Stomach smooth muscle (tissue), 2 donors: ENCODE results near the gene PXK.

Experiments used
- H3K27ac ChIP-seq: one replicate; pipeline ENCODE4 v1.7.0; 2013; ENCODE audit warnings: mild to moderate bottlenecking, low read length, inconsistent platforms
- H3K27me3 ChIP-seq, 2 donors: one replicate each; pipeline ENCODE4 v1.7.0; 2013; ENCODE audit warnings: low read length in 2 of 2; ENCODE audit not compliant: insufficient read depth in 2 of 2, control insufficient read depth in 1 of 2
- H3K36me3 ChIP-seq, 2 donors: one replicate each; pipeline ENCODE4 v1.7.0; 2013; ENCODE audit warnings: low read length in 2 of 2; ENCODE audit not compliant: control insufficient read depth in 2 of 2, insufficient read depth in 2 of 2
- H3K4me1 ChIP-seq: one replicate; pipeline ENCODE4 v1.7.0; 2013; ENCODE audit warnings: low read length; ENCODE audit not compliant: control insufficient read depth, insufficient read depth
- H3K4me3 ChIP-seq, 2 donors: one replicate each; pipeline ENCODE4 v1.7.0; 2013; ENCODE audit warnings: low read length in 2 of 2
- H3K9ac ChIP-seq, 2 donors: one replicate each; pipeline ENCODE4 v1.7.0; 2013; ENCODE audit warnings: low read length in 2 of 2, mild to moderate bottlenecking in 1 of 2
- H3K9me3 ChIP-seq, 2 donors: one replicate each; pipeline ENCODE4 v1.7.0; 2013; ENCODE audit warnings: low read length in 2 of 2; ENCODE audit not compliant: control insufficient read depth in 2 of 2
- donor health status: healthy.
- donor health status: Pancreatic carcinoma.

The PXK gene

DNA sequence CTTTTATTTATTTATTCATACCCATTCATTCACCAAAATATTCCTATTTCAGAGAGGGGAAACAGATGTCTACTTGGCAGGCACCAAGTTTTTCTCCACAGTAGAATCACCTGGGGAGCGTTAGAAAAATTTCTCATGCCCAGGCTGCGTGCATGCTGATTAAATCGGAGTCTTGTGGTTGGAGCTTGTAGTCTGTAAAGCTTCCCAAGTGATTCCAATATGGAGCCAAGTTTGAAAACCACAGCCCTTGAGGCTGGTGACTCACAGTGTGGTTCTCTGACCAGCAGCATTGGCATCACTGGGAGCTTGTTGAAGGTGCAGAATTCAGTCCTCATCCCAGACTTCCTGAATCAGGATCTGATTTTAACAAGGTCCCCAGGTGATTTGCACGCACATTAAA, 51.2 kb downstream of the PXK start:
- H3K9ac ChIP-seq: peak overlapping the region in 1 of 2 donors; percentile 13
- no peak overlapping the region for H3K4me3 ChIP-seq
- H3K36me3 ChIP-seq: peaks cover 0 to 2% of the 10 kb centered on the region in 2 donors
- no peaks in the 10 kb centered on the region for H3K27me3 ChIP-seq
- peaks cover 31% of the 10 kb centered on the region for H3K4me1 ChIP-seq
- peak overlapping the region; percentile 3 for H3K27ac ChIP-seq
- H3K9me3 ChIP-seq: no peaks in the 10 kb centered on the region

DNA sequence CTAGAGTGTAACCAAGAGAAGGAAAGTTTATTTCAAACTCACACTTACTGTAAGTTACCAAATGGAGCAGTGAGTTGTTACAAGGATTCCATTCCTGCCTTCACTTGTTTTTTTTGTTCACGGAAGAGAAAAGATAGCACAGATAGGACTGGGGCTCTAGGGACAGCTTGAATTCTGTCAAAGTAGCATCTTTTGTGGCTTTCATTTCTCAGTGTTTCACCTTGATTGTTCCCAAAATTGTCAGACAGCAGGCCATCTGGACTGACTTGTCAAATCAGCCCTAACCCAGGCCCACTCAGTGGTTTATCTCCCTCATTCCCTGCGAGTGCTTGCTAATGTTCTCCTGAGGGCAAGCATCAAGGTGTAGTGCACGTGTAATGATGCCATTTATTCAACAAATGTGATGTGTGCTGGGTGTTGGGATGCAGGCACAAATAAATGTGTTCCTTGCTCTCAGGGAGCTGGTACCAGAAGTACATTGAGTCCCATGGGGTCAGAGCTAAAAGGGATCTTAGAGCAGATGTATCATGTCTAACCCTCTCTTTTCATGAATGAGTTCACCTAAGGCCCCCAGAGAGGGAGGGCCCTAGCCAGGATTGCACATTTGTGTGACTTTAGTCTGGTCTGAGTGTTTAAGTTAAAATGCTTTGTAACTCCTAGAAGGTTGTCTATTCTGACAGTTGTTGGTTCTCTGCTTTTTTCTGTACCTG, 51.8 kb downstream of the PXK start:
- Histone ChIP-seq H3K9ac (peak overlapping the region in 1 of 2 donors; percentile 13), H3K4me1 (peaks cover 31% of the 10 kb centered on the region), H3K27me3 (no peaks in the 10 kb centered on the region), H3K27ac (peak overlapping the region; percentile 3), H3K9me3 (no peaks in the 10 kb centered on the region), H3K4me3 (no peak overlapping the region), H3K36me3 (peaks cover 0 to 2% of the 10 kb centered on the region in 2 donors)

DNA sequence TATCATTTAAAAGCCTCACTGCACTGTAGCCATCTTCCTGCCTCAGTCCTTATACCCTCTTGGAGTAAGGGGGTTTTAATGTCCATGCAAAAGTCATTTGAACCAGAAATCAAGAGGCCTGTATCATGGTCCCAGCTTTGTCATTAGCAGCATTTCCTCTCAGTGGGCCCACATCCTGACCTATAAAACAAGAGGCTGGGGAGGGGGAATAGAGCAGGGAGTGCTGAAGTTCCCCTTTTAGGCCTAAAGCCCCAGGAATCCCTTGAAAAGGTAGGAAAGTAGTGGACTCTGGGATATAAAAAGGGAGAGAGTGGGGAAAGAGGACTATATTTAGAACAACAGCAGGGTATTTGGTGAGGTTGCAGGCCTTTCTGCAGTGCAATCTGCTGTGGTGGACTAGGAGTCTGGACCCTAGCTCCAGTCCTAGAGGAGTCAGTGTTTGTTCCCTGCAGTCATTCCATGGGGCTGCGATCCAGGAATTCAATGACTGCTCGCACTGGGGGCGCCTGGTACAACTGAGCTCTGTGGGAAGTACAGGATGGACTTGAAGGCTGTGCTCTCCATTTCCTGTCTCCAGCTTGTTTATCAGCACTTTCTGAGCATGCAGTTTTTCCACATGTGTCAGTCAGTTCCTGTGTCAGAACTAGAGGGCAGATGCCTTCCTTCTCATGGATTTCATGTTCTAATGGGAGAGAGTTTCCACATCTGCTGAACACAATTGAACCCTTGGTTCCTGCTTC, 54.1 kb downstream of the PXK start:
- peaks cover 31% of the 10 kb centered on the region for H3K4me1 ChIP-seq
- no peak overlapping the region for H3K4me3 ChIP-seq
- H3K36me3 ChIP-seq: peaks cover 0 to 2% of the 10 kb centered on the region in 2 donors
- H3K27me3 ChIP-seq: no peaks in the 10 kb centered on the region
- no peaks in the 10 kb centered on the region for H3K9me3 ChIP-seq
- no peak overlapping the region for H3K9ac ChIP-seq
- peak overlapping the region; percentile 50 for H3K27ac ChIP-seq

DNA sequence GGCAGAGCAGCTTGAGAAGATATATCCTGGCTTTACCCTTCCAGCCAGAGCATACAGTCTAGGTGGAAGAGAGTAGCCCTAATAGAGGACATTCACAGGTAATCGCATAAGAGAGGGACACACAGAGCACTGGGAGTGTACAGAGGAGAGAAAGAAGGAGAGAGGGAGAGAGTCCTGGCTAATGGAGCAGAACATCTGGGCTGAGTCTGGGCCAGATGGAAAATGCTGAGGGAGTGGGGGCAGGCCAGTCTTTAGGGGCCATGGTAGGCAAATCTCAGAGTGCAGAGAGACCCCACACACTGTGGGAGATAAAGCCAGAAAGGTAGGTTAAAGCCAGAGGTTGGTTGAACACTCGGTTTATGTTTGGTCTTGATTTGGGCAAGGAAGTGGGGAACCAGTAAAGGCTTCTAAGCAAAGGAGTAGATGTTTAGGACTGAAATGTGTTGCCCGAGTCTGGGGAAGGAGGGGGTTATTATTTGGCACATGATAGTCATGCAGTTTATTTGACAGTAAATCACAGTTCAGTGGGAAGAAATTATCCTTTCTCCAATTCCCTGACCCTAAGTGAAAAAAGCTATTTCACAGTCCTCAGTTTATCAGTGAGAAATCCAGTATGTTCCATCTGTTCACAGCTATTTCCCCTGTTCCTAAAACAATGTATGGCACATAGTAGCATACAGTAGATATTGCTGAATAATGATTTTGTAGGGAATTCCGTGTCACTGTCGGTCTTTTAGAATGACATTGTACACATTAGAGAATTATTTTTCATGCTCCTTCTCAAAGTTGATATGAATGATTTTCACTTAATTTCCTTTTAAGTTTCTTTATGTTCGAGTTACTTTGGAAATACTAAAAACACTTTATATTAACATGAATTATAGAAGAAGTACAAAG, 55.2 kb downstream of the PXK start:
- Histone ChIP-seq H3K4me1 (peaks cover 35% of the 10 kb centered on the region), H3K9ac (peak overlapping the region in 1 of 2 donors; percentile 2), H3K4me3 (peak overlapping the region; percentile 2 to 22)

DNA sequence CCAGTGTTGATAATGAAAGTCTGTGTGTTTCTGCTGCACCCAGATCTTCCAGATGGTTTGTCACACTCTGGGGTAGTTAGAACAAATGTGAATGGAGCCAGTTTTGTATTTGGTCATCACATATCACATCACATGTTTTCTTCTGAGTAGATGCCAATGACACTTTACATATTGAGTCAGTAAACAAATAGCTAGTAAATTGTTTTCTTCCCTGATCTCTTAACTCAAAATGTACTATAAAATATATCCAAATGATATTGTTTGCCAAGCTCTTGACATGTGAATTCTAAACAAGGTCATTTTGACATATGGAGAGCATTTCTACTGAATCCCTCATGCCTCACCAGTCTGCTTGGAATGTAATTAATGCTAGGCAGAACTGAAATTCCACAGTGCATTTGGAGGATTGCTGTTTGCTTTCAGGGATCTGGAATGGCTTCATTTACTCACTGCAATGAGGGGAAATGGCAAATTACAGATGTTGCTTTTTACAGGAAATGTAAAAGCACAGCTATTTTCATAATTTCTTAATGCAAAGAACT, 55.9 kb downstream of the PXK start:
- Histone ChIP-seq H3K4me3 (peak overlapping the region in 1 of 2 donors; percentile 15), H3K36me3 (peaks cover 0 to 2% of the 10 kb centered on the region in 2 donors), H3K9ac (no peak overlapping the region), H3K27ac (no peak overlapping the region), H3K27me3 (no peaks in the 10 kb centered on the region), H3K4me1 (peaks cover 35% of the 10 kb centered on the region), H3K9me3 (no peaks in the 10 kb centered on the region)

More for the DNA sequence above, 55.2 kb downstream of the PXK start:
- H3K27me3 ChIP-seq: no peaks in the 10 kb centered on the region
- peaks cover 0 to 2% of the 10 kb centered on the region in 2 donors for H3K36me3 ChIP-seq
- peak overlapping the region; percentile 50 for H3K27ac ChIP-seq
- H3K9me3 ChIP-seq: no peaks in the 10 kb centered on the region

DNA sequence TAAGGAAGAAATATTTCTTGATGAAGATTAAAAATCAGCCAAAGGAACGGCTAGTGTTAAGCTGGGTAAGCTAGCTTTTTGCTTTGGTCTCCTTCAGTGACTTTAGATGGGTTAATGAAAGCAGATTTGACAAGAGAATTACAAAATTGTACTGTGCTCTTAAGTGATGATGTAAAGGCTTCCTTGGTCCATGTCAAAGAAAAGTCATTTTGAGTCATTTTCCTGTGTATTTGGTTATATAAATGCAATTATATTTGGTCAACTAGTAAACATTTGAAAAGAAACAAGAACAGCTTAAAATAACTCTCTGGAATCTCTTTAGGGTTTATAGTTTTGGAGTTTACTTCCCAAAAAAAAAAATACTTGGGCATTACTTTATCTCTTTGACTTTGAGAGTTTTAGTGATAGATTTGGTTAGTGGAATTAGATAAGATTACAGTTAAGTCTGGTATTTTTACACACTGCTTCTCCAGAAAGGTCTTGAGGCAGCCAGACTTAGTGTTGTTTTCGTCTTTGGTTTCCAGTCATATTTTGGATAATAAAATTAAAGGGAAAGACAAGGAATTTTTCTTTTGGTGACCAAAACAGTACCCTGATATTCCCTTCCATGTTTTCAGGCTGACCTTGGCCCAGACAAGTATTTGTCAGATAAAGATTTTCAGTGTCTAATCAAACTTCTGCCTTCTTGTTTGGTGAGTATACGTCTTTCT, 58.6 kb downstream of the PXK start:
- Histone ChIP-seq H3K4me3 (no peak overlapping the region), H3K9ac (no peak overlapping the region), H3K4me1 (peaks cover 23% of the 10 kb centered on the region)

DNA sequence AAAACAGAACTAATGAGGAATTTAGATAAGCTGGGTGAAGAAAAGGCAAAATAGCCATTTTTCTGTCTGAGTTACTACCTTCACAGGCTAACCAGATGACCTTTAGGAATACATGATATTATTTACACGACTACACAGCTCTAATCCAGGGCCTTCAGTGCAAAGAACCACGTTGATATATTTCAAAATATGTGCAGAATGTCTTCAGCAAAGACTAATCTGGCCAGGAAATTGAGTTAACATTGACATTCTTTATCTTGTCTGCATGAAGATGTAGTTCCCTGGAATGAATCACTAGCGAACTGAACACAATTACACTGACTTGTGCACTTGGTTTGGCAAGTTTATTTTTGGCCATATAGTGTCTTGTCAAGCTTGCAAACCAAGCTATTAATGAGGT, 59.5 kb downstream of the PXK start:
- Histone ChIP-seq H3K27ac (no peak overlapping the region), H3K4me1 (peaks cover 14% of the 10 kb centered on the region), H3K36me3 (peaks cover 14 to 17% of the 10 kb centered on the region in 2 donors), H3K4me3 (no peak overlapping the region), H3K9me3 (no peaks in the 10 kb centered on the region), H3K27me3 (no peaks in the 10 kb centered on the region), H3K9ac (no peak overlapping the region)

More for the DNA sequence above, 58.6 kb downstream of the PXK start:
- no peak overlapping the region for H3K27ac ChIP-seq
- no peaks in the 10 kb centered on the region for H3K9me3 ChIP-seq
- no peaks in the 10 kb centered on the region for H3K27me3 ChIP-seq
- peaks cover 7 to 9% of the 10 kb centered on the region in 2 donors for H3K36me3 ChIP-seq

DNA sequence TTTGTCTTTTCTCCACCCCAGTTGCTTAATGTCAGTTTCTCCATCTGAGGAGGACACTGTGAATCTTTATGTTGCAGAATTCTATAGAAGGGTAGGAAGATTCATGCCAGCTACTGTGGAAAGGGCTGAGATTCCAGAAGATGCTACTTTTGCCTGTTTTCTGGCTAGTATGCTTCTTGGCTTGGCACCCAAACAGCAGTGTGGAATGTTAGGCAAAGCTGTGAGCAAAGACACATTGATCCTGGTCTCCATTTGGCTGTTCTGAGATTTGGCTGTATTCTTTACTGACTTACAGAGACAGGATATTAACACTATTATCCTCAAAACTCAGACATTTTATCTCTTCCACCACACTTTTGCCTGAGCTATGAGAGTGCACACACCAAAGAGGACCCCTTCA, 61.6 kb downstream of the PXK start:
- peaks cover 9% of the 10 kb centered on the region for H3K4me1 ChIP-seq
- H3K4me3 ChIP-seq: no peak overlapping the region
- H3K9ac ChIP-seq: no peak overlapping the region
- no peak overlapping the region for H3K27ac ChIP-seq
- H3K9me3 ChIP-seq: no peaks in the 10 kb centered on the region
- H3K36me3 ChIP-seq: peaks cover 27 to 32% of the 10 kb centered on the region in 2 donors
- H3K27me3 ChIP-seq: no peaks in the 10 kb centered on the region

DNA sequence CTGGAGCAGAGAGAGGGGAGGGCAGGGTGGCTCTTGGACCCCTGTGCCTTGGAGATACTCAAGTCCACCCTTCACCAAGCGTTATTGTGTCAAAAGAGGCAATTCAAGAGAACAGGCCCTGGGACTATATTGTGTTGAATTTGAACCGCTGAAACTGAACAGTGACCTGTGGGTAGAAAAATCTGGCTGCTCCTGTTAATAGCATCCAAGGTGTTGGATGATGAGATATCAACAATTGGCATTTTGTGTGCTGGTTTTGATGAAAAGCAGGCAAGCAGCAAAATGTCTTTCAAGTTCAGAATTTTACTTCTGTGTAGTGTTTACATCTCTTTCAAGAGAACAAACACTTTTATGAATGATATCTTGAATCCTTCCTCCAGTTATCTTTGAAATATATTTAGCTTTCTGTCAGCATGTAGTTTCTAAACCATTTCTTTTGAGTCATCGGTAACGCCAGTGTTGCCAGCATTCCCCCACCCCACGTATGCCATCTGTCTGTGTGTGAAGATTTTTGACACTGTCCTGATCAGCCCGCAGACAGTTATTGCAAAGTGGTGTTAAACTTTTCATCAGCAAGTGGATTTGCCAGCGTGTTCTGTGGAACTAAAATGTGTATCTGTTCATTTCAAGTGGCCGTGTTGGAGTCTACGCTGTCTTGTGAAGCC, 66.1 kb downstream of the PXK start:
- Histone ChIP-seq H3K9ac (peak overlapping the region in 1 of 2 donors; percentile 29), H3K4me3 (no peak overlapping the region), H3K4me1 (peaks cover 5% of the 10 kb centered on the region), H3K36me3 (peaks cover 36 to 38% of the 10 kb centered on the region in 2 donors), H3K9me3 (no peaks in the 10 kb centered on the region), H3K27me3 (no peaks in the 10 kb centered on the region), H3K27ac (peak overlapping the region; percentile 24)
